Measurements from ENCODE around the gene STT3B.

Gene STT3B

DNA sequence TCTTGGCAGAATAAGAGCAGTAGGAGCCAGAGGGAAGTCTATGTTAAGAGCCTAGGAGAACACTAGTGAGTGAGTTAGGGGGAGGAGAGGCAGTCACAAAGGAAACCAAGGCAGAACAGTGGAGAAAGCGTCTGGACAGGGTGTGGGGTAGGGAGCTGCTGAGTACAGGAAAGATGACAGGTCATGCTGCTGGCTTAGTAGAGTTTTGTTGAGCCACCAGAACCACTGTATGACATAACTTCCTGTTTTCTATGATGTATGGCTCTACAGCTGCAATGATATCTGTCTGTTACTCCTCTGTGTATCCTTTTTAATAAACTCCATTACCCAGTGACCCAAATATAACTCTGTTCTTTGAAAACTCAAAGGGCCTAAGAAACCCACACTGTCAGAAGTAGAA lies 10.6 kb upstream of the STT3B start:
- peak; percentile 53 for DNase-seq

DNA sequence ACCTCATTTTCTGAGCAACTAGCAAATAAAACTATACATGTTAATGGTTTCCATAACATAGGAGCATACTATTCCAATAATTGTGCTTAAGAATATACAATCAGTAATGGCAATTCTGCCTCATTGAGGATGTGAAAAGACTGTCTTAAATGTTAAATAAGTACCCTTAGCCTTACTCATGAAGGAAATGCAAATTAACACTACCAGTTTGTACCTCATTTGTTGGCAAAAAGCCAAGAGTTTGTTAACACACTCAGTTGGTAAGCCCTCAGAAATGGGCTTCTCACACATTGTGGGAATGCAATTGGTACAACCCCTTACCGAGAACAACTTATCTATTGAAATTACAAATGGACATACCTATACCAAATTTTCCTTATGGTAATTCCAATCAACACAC lies 9.2 kb upstream of the STT3B start:
- no peak for DNase-seq

DNA sequence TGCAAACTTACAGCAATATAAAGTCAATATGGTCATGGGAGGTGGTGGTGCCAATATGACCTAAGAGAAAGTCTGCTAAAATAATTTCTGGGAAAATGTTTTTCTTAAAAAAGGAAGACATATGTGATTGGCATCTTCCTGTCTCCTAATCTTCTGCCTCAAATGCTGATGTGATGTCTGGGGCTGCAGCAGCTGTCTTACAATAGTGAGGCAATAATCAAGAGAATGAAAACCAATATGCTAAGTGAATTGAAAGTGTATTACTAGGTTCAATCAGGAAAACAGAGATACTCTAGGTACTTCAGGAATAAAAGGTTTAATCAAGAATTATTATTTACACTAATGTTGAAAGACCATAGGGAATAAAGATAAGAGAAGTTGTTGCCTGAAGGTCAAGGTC lies 7.2 kb upstream of the STT3B start:
- DNase-seq = no peak

DNA sequence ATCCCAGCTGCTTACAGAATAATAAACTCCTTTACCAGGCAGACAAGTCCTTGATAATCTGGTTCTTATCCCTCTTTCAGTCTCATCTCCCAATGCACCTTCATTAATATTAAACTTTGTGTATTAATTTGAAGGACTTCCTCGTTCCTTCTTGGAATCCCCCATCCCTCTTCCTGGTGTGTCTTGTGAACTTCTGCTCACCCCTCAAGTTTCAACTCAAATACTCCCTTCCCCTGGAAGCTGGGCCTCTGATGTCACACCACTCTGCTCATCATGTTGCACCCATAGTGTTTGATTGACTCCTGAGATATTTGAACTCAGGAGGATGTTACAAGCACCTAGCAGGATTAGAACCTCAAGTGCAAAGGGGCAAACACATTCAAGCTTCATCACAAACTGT lies 3.3 kb upstream of the STT3B start:
- no peak for DNase-seq

DNA sequence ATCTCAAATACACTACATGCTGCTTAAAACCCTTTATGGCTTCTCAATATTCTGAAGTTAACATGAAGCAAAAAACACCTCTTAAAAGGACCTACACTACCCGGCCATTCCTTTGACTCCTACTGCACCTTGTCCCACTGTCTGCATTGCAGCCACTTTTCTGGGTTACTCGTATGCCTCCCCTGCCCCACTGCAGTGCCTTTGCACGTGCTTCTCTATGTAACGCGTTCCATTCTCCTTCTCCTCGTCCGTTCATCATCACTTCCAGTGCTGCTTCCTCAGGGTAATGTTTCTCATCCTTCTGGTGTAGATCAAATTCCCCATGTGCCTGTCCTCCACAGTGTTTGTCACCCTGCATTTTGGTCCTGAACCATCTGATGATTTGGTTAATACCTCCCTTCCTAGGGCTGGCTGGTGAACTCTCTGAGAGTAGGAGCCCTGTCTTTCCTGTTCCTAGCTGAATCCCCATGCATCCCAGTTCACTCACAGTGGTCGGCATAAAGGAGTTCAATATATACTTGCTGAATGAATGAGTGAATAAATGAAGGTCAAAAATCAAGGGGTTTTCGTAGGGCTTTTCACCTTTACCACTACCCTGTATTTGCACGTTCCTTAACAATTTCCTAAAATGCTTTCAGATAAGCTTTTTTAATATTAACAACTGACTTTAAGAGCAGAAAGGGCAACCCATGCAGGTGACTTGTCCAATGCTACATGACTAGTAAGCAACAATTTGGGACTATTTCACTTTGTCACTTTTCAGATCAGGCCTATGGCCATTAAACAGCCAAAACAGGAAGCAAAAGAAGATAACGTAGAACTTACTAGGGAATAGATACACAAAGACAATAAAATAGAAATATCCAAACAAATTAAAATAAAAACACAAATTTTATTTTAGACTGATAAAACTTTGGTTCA lies 2.4 kb upstream of the STT3B start:
- DNase-seq = no peak

DNA sequence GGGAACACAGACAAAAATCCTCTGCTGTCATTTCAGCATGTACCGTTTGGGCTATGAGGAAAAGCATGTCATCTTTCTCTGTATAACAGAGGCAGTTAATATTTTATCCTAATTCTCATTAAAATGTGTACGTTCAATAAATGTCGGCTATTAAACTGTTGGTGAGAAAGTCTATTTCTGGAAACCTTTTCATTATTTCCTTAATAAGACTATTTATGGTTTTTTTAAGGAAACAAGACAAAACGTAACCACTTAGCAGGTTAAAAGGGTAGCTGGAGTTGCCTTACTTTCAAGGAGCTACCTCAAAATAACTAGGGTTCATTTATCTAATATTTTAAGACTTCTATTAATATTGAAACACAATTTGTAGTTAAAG lies 1.8 kb upstream of the STT3B start:
- DNase-seq = no peak

DNA sequence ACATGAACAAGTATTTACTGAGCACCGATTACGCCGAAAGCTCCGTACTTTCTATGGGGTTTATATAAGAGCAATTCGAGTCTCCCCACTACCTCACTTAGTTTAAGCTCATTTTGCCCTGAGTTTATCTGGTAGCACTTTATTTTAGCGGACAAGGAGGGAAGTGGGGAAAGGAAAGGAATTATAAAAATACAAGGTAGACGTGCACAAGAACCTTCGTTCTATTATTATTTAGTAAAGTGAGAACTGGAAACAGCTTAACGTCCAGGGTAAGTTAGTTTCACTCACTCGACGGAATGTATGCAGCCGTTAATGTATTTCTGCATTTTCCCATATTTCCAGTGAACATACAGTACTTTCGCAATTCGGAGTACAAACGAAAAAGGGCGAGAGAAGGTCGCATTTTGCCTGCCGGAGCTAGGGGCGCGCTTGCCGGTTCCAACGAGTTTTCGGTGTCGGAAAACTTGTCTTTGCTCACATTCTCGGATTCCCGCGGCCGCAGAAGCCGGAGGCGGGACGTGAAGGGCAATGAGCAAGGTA lies 1.2 kb upstream of the STT3B start:
- no peak for DNase-seq

DNA sequence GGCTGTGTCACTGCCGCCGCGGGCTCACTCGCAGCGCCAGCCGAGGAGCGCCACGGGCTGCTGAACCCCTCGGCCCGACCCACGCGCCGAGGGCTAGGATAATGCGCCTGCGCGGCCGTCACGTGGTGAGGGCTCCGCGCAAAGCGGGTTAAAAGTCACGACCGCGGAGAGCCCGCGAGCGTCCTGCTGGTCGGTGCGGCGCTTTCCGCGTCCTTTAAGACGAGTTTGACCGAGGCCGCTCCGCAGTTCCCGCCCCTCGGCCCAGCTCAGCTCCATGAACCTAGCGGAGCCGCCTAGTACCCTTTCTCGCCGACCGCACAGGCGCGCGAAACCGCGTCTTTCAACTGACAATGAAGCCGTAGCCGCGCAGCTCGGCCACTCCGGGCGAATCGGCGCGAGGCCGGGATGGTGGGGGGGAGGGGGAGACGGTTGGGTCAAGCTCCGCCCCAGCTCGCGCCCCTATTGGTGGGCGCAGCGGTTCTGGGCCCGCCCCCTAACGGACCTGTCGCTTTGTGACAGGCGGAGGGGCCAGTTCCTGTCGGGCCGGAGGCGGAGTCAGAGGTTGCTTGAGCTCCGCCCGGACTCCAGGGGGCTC lies 636 bp upstream of the STT3B start:
- peak; percentile 99 for DNase-seq

DNA sequence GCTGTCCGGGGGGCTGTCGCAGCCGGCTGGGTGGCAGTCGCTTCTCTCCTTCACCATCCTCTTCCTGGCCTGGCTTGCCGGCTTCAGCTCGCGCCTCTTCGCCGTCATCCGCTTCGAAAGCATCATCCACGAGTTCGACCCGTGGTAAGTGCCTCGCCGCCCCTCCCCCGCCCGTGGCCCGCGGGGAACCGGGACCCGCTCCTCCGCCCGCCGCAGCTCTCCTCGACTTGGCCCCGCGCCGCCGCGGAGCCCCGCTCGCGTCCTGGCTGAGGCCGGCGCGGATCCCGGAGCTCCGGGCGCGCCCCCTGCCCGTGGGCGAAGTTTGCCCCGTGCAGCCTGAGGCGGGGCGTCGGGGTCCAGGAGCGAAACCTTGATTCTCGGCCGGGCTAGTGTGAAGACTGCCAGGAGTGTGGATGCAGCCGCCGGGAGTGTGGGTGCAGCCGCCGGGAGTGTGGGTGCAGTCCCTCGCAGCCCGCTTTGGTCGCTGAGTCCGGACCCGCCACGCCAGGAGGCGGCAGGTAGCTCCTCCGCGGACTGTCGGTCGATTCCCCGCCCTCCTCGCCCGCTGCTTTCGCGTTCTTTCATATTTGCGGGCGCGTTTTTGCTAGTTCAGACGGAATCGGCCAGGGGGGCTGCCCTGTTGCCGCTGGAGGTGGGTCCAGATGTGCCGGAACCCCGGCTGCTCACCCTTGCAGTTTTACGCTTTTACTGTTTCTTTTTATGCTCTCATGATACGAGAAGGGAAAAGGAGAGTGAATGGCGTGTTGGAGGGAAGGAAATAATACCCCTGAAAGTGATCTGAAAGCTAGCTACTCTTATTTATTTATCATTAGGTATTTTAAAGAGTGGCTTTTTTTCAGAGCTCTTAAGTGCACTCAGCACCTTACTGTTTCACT lies 692 bp downstream of the STT3B start:
- DNase-seq = peak; percentile 62

DNA sequence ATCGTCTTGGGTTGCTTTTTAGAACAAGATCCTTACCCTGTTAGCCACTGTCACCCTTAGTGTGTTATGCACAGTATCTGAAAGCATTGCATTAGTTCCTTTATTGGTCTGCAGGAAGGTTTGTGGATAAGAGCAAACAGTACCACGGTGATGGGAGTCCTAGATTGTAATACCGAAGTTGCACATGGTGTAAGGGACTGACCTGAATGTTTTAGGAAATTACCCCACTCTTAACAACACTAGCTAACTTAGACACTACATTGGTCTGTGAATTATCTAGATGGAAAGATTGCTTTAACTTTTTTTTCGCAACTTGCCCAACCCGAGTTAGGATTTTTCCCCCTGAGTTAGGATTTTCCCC lies 1.3 kb downstream of the STT3B start:
- peak; percentile 14 for DNase-seq

DNA sequence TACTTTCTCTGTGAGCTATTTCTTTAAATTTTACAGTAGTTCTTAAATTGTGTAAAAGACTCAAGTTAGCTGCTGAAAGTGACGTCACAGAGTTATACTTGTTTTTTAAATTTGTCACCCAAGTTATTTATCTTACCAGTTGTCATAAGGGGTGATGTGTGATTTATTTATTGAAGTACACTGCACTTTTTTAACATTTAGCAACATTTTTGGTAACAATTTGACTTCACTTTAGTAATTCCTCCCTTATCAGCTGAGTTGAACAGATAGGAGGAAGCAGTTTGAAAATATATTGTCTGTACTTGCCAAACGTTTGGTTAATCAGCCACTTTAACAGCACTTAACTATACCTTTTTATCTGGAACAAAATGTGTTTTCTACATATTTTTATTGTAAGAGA lies 3.8 kb downstream of the STT3B start:
- DNase-seq = no peak

DNA sequence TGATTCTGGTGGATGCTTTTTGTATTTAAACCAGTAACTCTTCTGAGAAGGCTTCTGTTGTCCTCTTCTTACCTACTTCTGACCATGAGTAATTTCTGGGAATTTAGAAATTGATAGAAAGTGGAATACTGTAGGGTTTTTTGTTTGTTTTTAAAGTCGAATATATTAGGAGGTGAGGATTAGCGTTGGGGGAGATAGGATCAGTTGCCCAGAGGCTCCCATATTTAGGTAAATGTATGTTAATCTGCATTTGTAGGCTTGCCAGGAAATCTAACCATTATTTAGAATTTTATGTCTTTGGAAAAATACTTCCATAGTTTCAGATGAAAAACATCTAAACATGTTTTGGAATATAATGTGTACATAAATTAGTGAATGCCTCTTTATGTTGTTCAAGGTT lies 6.1 kb downstream of the STT3B start:
- no peak for DNase-seq

DNA sequence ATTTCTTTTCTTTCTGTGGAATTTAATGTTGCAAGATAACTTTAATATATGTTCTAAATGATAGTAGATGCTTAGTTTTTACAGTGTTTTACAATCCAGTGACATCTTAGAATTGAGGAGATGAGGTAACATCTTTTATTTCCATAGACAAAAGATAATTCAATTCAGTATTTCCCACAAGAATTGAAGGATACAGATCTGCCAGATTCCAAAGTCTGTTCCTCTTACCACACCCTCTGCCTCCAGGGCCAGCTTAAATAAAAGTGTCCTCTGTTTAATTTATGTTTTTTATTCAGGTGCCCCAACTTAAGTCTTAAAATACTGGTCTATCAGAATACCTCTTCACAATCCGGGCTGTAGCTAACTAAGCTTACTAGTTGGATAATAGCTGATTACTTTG lies 6.5 kb downstream of the STT3B start:
- DNase-seq = no peak

DNA sequence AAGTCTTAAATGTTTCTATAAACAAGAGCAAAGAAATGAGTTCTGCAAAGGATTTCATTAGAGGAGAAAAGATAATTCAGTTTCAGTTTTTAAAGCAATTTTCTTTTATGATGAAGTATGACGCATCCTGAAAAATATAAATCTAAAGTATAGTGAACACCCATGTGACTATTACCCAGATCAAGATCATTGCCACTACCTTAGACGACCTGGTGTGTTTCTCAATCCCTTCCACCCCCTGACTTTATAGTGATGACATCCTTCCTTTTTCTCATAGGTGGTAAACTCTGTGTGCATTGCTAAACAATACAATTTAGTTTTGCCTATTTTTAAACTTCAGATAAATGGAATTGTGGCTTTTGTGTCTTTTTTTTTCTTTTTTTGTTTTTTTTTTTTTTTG lies 8.4 kb downstream of the STT3B start:
- DNase-seq = peak; percentile 27

DNA sequence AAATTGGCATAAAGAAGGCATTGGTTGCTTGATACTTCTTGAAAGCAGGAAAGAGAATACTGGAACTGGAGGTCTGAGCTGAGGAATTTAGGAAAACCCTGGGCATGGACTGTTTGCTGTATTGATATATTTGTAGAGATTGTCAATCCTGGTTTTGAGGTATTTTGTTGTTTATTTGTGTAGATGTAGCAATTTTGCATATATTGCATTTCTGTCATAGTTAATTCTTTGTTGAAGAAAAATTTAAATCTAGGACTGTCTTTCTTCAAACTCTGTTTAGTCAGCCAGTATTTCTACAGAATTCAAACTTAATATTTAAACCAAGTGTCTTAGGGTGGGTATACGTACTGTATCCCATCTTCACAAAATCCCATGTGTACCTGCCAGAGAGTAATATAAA lies 9.5 kb downstream of the STT3B start:
- no peak for DNase-seq

DNA sequence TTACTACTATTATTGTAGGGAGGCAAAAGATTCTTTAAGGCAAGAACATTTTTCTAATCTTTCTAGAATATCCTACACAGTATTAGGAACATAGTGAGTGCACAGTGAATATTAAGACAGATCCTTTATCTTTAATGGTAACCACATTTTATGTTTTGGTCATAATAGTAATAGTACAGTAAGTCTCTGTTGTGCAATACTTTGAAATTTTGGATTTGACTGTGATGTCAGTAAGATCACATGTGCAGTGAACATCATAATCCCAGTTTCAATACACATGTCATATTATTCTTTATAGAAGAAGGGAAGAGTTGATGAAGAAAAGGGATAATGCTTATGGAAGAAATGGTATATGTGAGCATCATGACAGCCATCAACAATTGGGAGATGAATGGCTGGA lies 10.7 kb downstream of the STT3B start:
- no peak for DNase-seq

DNA sequence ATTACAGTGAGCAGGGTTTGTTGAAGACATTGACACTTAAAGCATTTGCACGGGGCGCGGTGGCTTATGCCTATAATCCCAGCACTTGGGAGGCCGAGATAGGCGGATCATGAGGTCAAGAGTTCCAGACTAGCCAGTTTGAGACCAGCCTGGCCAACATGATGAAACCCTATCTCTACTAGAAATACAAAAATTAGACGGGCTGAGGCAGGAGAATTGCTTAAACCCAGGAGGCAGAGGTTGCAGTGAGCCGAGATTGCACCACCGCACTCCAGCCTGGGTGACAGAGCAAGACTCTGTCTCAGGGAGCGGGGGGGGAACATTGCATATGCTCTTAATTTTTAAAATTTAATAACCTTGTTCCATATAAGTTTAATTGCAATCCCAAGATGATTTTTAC lies 11.9 kb downstream of the STT3B start:
- DNase-seq = no peak

DNA sequence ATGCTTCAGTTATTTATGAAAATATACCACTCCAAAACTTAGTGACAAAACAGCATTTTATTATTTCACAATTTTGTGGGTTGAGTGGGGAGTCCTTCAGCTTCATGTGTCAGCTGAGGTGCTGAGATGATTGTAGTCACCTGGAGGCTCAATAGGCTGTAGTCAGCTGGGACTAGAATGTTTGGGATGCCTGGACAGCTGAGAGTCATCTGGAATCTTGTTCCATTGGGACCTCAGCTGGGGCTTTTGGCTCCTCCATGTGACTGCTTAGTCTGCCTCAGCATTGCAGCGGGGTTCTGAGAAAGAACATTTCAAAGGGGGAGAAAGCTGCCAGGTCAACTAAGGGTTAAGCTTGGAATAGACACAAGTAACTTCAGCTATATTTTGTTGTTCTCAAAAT lies 13.4 kb downstream of the STT3B start:
- DNase-seq = no peak

DNA sequence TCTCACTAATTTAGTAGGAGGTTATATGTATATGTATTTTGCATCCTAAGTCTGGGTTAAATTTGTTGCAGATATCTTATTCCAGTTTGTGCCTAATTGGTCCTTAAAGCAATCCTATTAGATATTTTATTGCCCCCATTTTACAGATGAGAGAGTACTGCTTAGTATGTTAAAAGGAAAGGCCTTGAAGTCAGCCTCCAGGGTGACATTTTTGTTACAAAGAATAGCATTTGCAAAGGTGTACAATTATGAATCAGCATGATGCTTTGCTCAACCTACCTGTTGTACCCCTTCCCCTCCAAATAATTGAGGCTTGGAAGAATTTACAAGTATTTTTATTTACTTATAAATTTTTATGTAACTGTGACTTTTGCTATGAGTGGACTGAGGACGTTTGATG lies 14.0 kb downstream of the STT3B start:
- no peak for DNase-seq

DNA sequence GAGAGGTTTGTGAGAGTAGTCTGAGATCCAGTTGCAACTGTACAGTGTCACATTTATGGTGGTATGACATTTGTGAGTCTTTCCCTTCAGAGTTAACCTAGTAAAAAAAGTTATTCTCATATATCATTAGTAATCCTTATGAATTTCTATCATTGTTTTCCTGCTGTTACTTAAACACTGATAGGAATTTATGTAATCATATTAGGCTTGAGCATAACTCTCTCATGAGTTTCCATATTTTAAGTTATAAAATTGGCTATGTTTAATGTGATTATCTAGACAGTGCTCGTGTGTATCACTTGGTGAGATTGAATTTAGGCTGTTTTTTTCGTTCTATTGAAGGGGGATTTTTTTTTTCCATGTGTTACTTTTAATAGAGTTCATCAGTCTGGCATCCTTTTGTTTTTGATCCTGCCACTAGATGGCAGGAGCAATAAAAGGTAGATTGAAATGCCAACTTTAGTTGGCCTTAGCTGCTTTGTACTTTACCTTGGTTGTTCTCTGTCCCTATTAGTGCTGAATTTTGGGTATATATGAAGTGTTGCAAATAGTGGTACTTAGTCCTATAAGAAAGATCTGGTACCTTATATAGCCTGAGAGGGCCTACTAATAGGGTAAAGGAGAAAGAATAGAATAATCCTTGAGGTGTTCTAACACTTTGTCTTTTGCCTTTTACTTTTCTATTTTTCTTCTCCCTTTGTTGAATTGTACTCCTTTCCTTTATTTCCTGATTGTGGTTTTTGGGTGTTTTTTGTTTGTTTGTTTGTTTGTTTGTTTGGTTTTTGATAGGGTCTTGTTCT lies 17.9 kb downstream of the STT3B start:
- peak; percentile 55 for DNase-seq

DNA sequence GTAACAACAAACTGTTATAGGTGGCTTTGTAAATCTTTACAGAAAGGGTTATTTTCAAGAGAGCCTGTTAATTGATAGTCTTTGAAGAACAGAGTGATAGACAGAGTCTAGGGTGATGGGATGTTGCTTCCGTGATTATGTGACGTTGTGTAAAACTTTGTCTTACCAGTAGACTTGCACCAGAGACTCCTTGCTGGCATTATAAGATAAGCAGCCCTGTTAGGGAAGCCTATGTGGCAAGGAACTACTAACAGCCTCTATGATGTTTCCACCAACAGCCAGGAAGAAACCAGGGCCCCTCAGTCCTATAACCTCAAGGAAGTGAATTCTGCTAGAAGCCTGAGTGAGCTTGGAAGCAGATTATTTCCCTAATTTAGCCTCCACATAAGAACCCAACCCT lies 18.9 kb downstream of the STT3B start:
- DNase-seq = no peak

DNA sequence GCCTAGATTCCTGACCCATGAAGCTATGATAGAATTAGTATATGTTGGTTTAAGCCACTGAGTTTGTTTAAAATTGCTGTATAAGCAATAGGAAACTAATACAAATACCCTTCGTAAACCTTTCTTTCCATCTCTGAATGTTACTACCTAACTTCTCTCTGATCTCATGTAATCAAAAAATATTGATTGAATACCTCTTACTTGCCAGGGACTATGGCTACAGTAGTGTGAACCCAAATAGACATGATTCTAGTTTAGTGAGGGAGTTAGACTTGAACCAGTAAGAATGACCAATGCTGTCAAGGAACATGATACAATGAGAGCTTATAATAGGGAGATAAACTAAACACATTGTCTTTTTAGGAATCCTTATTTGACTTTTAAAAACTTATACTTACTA lies 19.4 kb downstream of the STT3B start:
- DNase-seq = no peak

DNA sequence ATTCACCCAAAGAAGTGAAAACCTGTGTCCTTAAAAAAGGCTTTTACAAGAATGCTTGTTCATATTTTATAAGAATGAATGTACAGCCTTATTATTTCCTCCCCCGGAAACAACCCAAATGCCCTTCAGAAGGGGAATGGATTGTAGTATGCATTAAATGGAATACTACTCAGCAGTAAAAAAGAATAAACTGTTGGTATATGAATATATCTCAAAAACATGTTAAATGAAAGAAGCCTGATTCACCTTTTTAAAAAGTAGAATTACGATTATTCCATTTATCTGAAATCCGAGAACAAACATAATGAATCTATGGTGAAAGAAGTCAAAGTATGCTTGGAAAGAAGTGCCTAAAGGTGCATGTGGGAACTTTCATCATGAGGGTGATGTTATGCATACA lies 20.5 kb downstream of the STT3B start:
- DNase-seq = no peak

Measured in CD4-positive, alpha-beta T cell treated with Interleukin-12 subunit alpha and Interleukin-12 subunit beta, for 1 hour (primary cell).